Ascending aorta (tissue), 2 donors: ENCODE measurements around the gene MCU. TPM values are rescaled to one million over a fixed set of nuclear protein-coding genes. Genes with fewer than 3 reads are reported as not detected.

Source experiments
- DNase-seq, 2 donors: peaks; one replicate each; pipeline ENCODE4 v3.0.0-alpha.2; 2019; ENCODE audit warnings: low spot score in 2 of 2
- H3K27ac ChIP-seq, 2 donors: fragments of 200-600 bp; sonication (generic); one replicate each; pipeline ENCODE4 v1.5.1; 2016 to 2017; ENCODE audit warnings: mild to moderate bottlenecking in 1 of 2
- H3K27me3 ChIP-seq: fragments of 200-600 bp; sonication (generic); one replicate; pipeline ENCODE4 v1.5.1; 2017
- H3K36me3 ChIP-seq, 2 donors: fragments of 200-600 bp; sonication (generic); one replicate each; pipeline ENCODE4 v1.5.1; 2016
- H3K4me1 ChIP-seq, 2 donors: fragments of 200-600 bp; sonication (generic); one replicate each; pipeline ENCODE4 v1.5.1; 2016 to 2017; ENCODE audit warnings: mild to moderate bottlenecking in 1 of 2
- H3K4me3 ChIP-seq, 2 donors: fragments of 200-600 bp; sonication (generic); one replicate each; pipeline ENCODE4 v1.5.1; 2016 to 2017; ENCODE audit warnings: mild to moderate bottlenecking in 1 of 2
- H3K9me3 ChIP-seq, 2 donors: fragments of 200-600 bp; sonication (generic); one replicate each; pipeline ENCODE4 v1.5.1; 2016
- intact Hi-C: fragments of 100-400 bp; cut with DNase I; formaldehyde crosslinking; loops from one replicate; pipeline ENCODE4 v1.15.1; 2023
- total RNA-seq: library from RNA; depleted of rRNA; stranded (reverse); fragments of >200 nt; gene quantifications from one replicate; pipeline ENCODE4 v1.1.0, GENCODE V29; 2016
- TF ChIP-seq, protein P1 (sequence below), 3 experiments: fragments of 200-600 bp in 2 of 3; fragments of 450-650 bp in 1 of 3; sonication (generic) in 2 of 3; IDR thresholded peaks; one replicate each; pipeline ENCODE4 v1.5.1; 2016 to 2019; ENCODE audit warnings: antibody characterized with exemption in 3 of 3, mild to moderate bottlenecking in 1 of 3, moderate library complexity in 1 of 3

Gene MCU
- total RNA-seq, 1 donor from 2014 or later, result 22.0 TPM

GRCh38 chr10:72727130-72727529, 35.2 kb downstream of the MCU start:
- no peak overlapping the region for H3K27ac ChIP-seq
- peaks cover 0 to 6% of the 10 kb centered on the region in 2 donors for H3K4me1 ChIP-seq
- DNase-seq, result no peak
- no peaks in the 10 kb centered on the region for H3K9me3 ChIP-seq
- no peak overlapping the region for H3K4me3 ChIP-seq
- TF ChIP-seq, protein P1, sequence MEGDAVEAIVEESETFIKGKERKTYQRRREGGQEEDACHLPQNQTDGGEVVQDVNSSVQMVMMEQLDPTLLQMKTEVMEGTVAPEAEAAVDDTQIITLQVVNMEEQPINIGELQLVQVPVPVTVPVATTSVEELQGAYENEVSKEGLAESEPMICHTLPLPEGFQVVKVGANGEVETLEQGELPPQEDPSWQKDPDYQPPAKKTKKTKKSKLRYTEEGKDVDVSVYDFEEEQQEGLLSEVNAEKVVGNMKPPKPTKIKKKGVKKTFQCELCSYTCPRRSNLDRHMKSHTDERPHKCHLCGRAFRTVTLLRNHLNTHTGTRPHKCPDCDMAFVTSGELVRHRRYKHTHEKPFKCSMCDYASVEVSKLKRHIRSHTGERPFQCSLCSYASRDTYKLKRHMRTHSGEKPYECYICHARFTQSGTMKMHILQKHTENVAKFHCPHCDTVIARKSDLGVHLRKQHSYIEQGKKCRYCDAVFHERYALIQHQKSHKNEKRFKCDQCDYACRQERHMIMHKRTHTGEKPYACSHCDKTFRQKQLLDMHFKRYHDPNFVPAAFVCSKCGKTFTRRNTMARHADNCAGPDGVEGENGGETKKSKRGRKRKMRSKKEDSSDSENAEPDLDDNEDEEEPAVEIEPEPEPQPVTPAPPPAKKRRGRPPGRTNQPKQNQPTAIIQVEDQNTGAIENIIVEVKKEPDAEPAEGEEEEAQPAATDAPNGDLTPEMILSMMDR (IDR thresholded peaks at IDR 0.05), result no peak
- no peaks in the 10 kb centered on the region for H3K36me3 ChIP-seq
- H3K27me3 ChIP-seq, result no peaks in the 10 kb centered on the region
- intact Hi-C loops, result no loop called here

DNA sequence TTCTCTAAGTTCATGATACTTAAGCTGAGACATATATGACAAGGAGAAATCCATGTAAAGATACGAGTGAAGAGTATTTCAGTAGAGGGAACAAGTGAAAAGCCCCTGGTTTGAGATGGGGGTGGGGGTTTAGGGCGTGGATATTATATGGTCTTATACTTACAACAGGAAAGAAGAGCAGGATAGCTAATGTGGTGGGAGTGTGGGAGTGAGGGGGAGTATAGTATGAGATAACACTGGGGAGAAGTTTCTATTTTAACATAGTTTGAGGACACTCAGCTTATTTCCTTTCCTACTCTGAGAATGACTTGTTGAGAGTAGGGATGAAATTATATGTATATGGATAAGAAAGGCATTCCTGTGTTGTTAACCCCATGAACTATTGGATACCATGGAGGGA, 36.5 kb downstream of the MCU start:
- intact Hi-C loops, result no loop called here
- TF ChIP-seq, protein P1 (IDR thresholded peaks at IDR 0.05), result no peak
- H3K9me3 ChIP-seq, result no peaks in the 10 kb centered on the region
- no peak for DNase-seq
- no peak overlapping the region for H3K27ac ChIP-seq
- no peaks in the 10 kb centered on the region for H3K27me3 ChIP-seq
- no peaks in the 10 kb centered on the region for H3K4me1 ChIP-seq
- H3K4me3 ChIP-seq, result no peak overlapping the region
- H3K36me3 ChIP-seq, result no peaks in the 10 kb centered on the region

DNA sequence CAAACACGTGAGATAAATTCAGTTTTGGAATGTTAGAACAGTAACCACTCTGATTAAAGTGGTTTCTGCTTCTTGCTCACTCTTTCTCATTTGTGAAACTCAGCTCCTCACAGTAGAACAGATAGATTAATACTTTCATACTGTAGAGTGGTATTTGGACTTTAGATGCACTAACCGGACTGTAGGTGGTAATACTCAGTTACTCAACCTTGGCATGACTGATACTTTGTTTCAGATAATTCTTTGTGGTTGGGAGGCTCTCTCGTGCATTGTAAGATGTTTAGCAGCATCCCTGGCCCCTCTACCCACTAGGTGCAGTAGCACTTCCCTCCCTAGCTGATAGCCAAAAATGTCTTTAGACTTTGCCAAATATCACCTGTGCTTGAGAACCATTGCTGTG, 37.6 kb downstream of the MCU start:
- Histone ChIP-seq H3K36me3 (no peaks in the 10 kb centered on the region), H3K27ac (no peak overlapping the region), H3K27me3 (no peaks in the 10 kb centered on the region), H3K4me3 (no peak overlapping the region), H3K4me1 (peaks cover 0 to under 1% of the 10 kb centered on the region in 2 donors), H3K9me3 (no peaks in the 10 kb centered on the region)
- intact Hi-C loops, result no loop called here
- TF ChIP-seq, protein P1 (IDR thresholded peaks at IDR 0.05), result no peak
- no peak for DNase-seq

- no peaks in the 10 kb centered on the region for H3K36me3 ChIP-seq
- H3K27ac ChIP-seq, result no peak overlapping the region
- no peaks in the 10 kb centered on the region for H3K9me3 ChIP-seq
- TF ChIP-seq, protein P1 (IDR thresholded peaks at IDR 0.05), result no peak
- no peak overlapping the region for H3K4me3 ChIP-seq
- intact Hi-C loops, result no loop called here
- peaks cover 0 to 4% of the 10 kb centered on the region in 2 donors for H3K4me1 ChIP-seq
- no peaks in the 10 kb centered on the region for H3K27me3 ChIP-seq
- DNase-seq, result no peak
Observed at GRCh38 chr10:72730479-72730878, 38.5 kb downstream of the MCU start.

DNA sequence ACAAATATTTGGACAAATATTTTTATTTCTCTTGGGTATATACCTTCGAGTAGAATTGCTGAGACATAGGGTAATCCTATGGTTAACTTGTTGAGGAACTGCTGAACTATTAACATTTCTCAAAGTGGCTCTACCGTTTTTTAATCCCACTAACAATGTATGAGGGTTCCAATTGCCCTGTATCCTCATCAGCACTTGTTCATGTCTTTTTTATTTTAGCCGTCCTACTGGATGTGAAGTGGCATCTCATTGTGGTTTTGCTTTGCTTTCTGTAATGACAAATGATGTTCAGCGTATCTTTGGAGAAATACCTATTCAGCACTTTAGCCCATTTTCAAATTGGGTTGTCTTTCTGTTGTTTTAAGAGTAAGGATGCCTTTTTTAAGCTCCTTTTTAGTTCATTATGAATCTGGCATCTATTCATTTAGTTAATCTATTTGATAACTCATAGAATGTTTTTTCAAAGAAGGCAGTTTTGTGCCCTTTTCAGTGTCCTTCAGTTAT, 40.0 kb downstream of the MCU start:
- H3K4me1 ChIP-seq, result peaks cover 5 to 7% of the 10 kb centered on the region in 2 donors
- no peaks in the 10 kb centered on the region for H3K27me3 ChIP-seq
- H3K9me3 ChIP-seq, result no peaks in the 10 kb centered on the region
- no peak for DNase-seq
- intact Hi-C loops, result loop anchor here (2.0 kb wide), 1 partner anchor 17 kb away; no protein-coding TSS in a partner anchor
- no peak overlapping the region for H3K27ac ChIP-seq
- H3K4me3 ChIP-seq, result no peak overlapping the region
- TF ChIP-seq, protein P1 (IDR thresholded peaks at IDR 0.05), result no peak
- no peaks in the 10 kb centered on the region for H3K36me3 ChIP-seq

DNA sequence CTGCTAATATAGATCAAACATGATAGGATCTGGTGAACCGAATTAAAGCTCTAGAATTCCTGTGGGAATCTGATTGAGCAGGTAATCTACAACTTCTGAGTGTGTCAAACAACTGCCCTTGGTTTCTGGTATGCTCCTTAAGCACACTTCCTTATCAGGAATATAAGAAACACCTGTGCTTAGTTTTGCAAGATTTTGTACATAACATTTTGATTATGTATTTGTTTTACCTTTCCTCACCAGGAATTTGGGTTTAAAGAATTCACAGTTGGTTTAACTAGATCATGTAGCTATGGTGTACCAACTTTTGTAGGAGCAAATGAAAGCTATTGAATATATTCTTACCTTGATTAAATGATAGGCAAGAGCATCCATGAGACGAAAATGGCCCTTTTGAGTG, 40.6 kb downstream of the MCU start:
- no peak for DNase-seq
- TF ChIP-seq, protein P1 (IDR thresholded peaks at IDR 0.05), result no peak
- intact Hi-C loops, result loop anchor here (2.0 kb wide), 1 partner anchor 18 kb away; no protein-coding TSS in a partner anchor

More for the DNA sequence above, 40.6 kb downstream of the MCU start:
- no peaks in the 10 kb centered on the region for H3K36me3 ChIP-seq
- no peak overlapping the region for H3K27ac ChIP-seq
- H3K4me1 ChIP-seq, result peaks cover 5 to 7% of the 10 kb centered on the region in 2 donors
- H3K4me3 ChIP-seq, result no peak overlapping the region
- H3K27me3 ChIP-seq, result no peaks in the 10 kb centered on the region
- H3K9me3 ChIP-seq, result no peaks in the 10 kb centered on the region
